ENCODE data around the gene SEC23B.

DNA sequence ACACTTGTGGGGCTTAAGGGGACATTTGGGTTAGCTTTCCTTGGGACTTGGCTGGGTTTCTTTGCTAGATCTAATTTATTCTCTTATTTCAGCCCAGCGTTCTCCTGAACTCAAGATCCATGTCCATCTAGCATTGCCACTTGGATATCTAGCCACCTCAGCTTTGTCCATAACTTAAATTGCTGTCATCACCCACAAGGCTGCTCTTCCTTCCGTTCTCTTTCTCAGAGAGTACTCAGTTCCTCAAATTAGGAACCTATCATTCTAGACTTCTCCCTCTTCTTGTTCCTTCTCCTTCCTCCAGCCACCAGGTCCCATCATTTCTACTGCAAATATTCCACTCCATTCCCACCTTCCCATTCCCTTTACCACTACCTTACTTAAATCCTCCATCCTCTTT lies 63.8 kb downstream of the SEC23B start:
- TF ChIP-seq RXRA (IDR thresholded peaks at IDR 0.05) (no peak), JUND (IDR thresholded peaks at IDR 0.05) (no peak), TAF1 (conservative IDR thresholded peaks at IDR 0.05) (no peak), YY1 (IDR thresholded peaks at IDR 0.05) (no peak)
- TF ChIP-seq, protein P1, sequence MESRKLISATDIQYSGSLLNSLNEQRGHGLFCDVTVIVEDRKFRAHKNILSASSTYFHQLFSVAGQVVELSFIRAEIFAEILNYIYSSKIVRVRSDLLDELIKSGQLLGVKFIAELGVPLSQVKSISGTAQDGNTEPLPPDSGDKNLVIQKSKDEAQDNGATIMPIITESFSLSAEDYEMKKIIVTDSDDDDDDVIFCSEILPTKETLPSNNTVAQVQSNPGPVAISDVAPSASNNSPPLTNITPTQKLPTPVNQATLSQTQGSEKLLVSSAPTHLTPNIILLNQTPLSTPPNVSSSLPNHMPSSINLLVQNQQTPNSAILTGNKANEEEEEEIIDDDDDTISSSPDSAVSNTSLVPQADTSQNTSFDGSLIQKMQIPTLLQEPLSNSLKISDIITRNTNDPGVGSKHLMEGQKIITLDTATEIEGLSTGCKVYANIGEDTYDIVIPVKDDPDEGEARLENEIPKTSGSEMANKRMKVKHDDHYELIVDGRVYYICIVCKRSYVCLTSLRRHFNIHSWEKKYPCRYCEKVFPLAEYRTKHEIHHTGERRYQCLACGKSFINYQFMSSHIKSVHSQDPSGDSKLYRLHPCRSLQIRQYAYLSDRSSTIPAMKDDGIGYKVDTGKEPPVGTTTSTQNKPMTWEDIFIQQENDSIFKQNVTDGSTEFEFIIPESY (IDR thresholded peaks at IDR 0.05): no peak
- TF ChIP-seq, protein P2, sequence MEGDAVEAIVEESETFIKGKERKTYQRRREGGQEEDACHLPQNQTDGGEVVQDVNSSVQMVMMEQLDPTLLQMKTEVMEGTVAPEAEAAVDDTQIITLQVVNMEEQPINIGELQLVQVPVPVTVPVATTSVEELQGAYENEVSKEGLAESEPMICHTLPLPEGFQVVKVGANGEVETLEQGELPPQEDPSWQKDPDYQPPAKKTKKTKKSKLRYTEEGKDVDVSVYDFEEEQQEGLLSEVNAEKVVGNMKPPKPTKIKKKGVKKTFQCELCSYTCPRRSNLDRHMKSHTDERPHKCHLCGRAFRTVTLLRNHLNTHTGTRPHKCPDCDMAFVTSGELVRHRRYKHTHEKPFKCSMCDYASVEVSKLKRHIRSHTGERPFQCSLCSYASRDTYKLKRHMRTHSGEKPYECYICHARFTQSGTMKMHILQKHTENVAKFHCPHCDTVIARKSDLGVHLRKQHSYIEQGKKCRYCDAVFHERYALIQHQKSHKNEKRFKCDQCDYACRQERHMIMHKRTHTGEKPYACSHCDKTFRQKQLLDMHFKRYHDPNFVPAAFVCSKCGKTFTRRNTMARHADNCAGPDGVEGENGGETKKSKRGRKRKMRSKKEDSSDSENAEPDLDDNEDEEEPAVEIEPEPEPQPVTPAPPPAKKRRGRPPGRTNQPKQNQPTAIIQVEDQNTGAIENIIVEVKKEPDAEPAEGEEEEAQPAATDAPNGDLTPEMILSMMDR (IDR thresholded peaks at IDR 0.05; ENCODE audit: low read depth, low read length, missing input control): no peak
- TF ChIP-seq, protein P3, sequence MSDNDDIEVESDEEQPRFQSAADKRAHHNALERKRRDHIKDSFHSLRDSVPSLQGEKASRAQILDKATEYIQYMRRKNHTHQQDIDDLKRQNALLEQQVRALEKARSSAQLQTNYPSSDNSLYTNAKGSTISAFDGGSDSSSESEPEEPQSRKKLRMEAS (IDR thresholded peaks at IDR 0.05): no peak
